PFSK-1 (cell line): Measurements from ENCODE around the gene TCF20.

ENCODE experiments used
- FOXP2 ChIP-seq: optimal IDR thresholded peaks from 2 replicates; pipeline ENCODE3; 2011; ENCODE audit warnings: borderline replicate concordance, control low read depth, inconsistent platforms; ENCODE audit not compliant: insufficient read depth; ENCODE audit errors: extremely low read length, extremely low read depth
- POLR2AphosphoS5 ChIP-seq: IDR thresholded peaks from 2 replicates; pipeline ENCODE4 v1.6.1; 2012; ENCODE audit warnings: low read depth, mild to moderate bottlenecking, control low read depth, low read length, moderate library complexity
- REST ChIP-seq, 2 experiments: IDR thresholded peaks; 2 replicates each; pipeline versions ENCODE4 v1.6.1 to v1.8.0; 2011 to 2012; ENCODE audit warnings: low read depth in 2 of 2, low read length in 2 of 2, control low read depth in 1 of 2, inconsistent platforms in 1 of 2, mild to moderate bottlenecking in 1 of 2, moderate library complexity in 1 of 2; ENCODE audit not compliant: insufficient read depth in 1 of 2
- SIN3A ChIP-seq: IDR thresholded peaks from 2 replicates; pipeline ENCODE4 v1.6.1; 2012; ENCODE audit warnings: mild to moderate bottlenecking, low read length, moderate library complexity, borderline replicate concordance; ENCODE audit not compliant: insufficient read depth
- TAF1 ChIP-seq: IDR thresholded peaks from 2 replicates; pipeline ENCODE4 v1.6.1; 2012; ENCODE audit warnings: low read length, control low read depth, borderline replicate concordance; ENCODE audit not compliant: insufficient read depth

The TCF20 gene

GRCh38 chr22:42256930-42257329 is 13.5 kb downstream of the TCF20 start:
- TF ChIP-seq TAF1 (no peak), SIN3A (no peak), FOXP2 (no peak), POLR2AphosphoS5 (no peak), REST (IDR thresholded peaks at IDR 0.05; ENCODE audit: insufficient read depth in 1 of 2, low read depth in 2 of 2, low read length in 2 of 2) (no peak)

GRCh38 chr22:42256220-42256619 is 14.2 kb downstream of the TCF20 start:
- no peak for TF ChIP-seq FOXP2
- TF ChIP-seq TAF1, result no peak
- no peak for TF ChIP-seq REST (IDR thresholded peaks at IDR 0.05; ENCODE audit: insufficient read depth in 1 of 2, low read depth in 2 of 2, low read length in 2 of 2)
- TF ChIP-seq SIN3A, result no peak
- no peak for TF ChIP-seq POLR2AphosphoS5

DNA sequence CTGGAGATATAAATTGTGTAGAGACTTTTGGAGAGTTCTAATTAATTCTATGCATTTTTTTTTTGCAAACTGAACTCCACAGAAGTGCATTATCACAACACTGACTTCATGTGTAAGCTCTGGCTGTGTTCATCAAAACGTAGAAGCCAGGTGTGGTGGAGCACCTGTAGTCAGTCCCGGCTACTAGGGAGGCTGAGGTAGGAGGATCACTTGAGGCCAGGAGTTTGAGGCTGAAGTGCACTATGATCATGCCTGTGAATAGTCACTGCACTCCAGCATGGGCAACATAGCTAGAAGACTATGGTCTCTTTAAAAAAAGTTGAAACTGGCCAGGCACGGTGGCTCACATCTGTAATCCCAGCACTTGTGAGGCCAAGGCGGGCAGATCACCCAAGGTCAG is 20.6 kb downstream of the TCF20 start:
- TF ChIP-seq TAF1, result no peak
- no peak for TF ChIP-seq SIN3A
- TF ChIP-seq REST (IDR thresholded peaks at IDR 0.05; ENCODE audit: insufficient read depth in 1 of 2, low read depth in 2 of 2, low read length in 2 of 2), result no peak
- TF ChIP-seq POLR2AphosphoS5, result no peak
- TF ChIP-seq FOXP2, result no peak

GRCh38 chr22:42248995-42249394 is 21.5 kb downstream of the TCF20 start:
- TF ChIP-seq REST (IDR thresholded peaks at IDR 0.05; ENCODE audit: insufficient read depth in 1 of 2, low read depth in 2 of 2, low read length in 2 of 2), result no peak
- no peak for TF ChIP-seq SIN3A
- TF ChIP-seq TAF1, result no peak
- no peak for TF ChIP-seq FOXP2
- no peak for TF ChIP-seq POLR2AphosphoS5

GRCh38 chr22:42247596-42247995 is 22.9 kb downstream of the TCF20 start:
- TF ChIP-seq SIN3A, result no peak
- no peak for TF ChIP-seq POLR2AphosphoS5
